HEK293 (cell line): ENCODE results near the gene PAX2.

Experiments used
- CTCF ChIA-PET: fragments of 350-600 bp; formaldehyde crosslinking; extraction: SDS; loops from one replicate; lab custom pipeline; 2021; ENCODE audit warnings: antibody characterized with exemption; lab: Yijun Ruan, JAX
- POLR2A ChIA-PET: fragments of 300-600 bp; formaldehyde crosslinking; extraction: SDS; loops from one replicate; lab custom pipeline; 2020; ENCODE audit warnings: antibody characterized with exemption, inconsistent platforms; lab: Yijun Ruan, JAX
- H3K27ac ChIP-seq: fragments of 200-500 bp; sonication (Bioruptor generic); 2 replicates; pipeline ENCODE4 v1.5.1; 2014; ENCODE audit warnings: low read depth, low read length, control low read depth, inconsistent platforms; ENCODE audit errors: extremely low read depth
- H3K36me3 ChIP-seq, 2 experiments: fragments of 200-500 bp in 1 of 2; sonication (Bioruptor generic) in 1 of 2; 1 replicate in 1 of 2; 2 replicates in 1 of 2; pipeline ENCODE4 v1.5.1; 2014 to 2017; ENCODE audit warnings: inconsistent platforms in 2 of 2, low read length in 2 of 2; ENCODE audit not compliant: control insufficient read depth in 2 of 2, insufficient read depth in 1 of 2
- H3K4me1 ChIP-seq: fragments of 200-500 bp; sonication (Bioruptor generic); 2 replicates; pipeline ENCODE4 v1.5.1; 2014; ENCODE audit warnings: mild to moderate bottlenecking, low read length, inconsistent platforms; ENCODE audit not compliant: control insufficient read depth, insufficient read depth
- H3K4me3 ChIP-seq: 2 replicates; pipeline ENCODE4 v1.5.1; 2011; ENCODE audit warnings: low read depth, mild to moderate bottlenecking, control low read depth, low read length, moderate library complexity
- H3K9me3 ChIP-seq: fragments of 200-500 bp; sonication (Bioruptor generic); 2 replicates; pipeline ENCODE4 v1.5.1; 2014; ENCODE audit warnings: low read depth, low read length, inconsistent platforms; ENCODE audit not compliant: control insufficient read depth, insufficient read depth
- SP2 ChIP-seq: fragments of 450-650 bp; formaldehyde crosslinking; IDR thresholded peaks from 2 replicates; pipeline ENCODE4 v1.5.1; 2016; ENCODE audit warnings: missing biosample characterization, missing genetic modification characterization
- ZBTB20 ChIP-seq: fragments of 450-650 bp; formaldehyde crosslinking; IDR thresholded peaks from 2 replicates; pipeline ENCODE4 v1.5.1; 2016; ENCODE audit warnings: missing biosample characterization, missing genetic modification characterization
- ZBTB8A ChIP-seq: fragments of 450-650 bp; formaldehyde crosslinking; IDR thresholded peaks from 2 replicates; pipeline ENCODE4 v1.5.1; 2016; ENCODE audit warnings: missing biosample characterization, missing genetic modification characterization
- ZFP37 ChIP-seq: fragments of 450-650 bp; formaldehyde crosslinking; IDR thresholded peaks from 2 replicates; pipeline ENCODE4 v1.5.1; 2016; ENCODE audit warnings: missing biosample characterization, missing genetic modification characterization
- ZFP69B ChIP-seq: fragments of 450-650 bp; formaldehyde crosslinking; IDR thresholded peaks from 2 replicates; pipeline ENCODE4 v1.5.1; 2016; ENCODE audit warnings: missing biosample characterization, missing genetic modification characterization
- ZNF211 ChIP-seq: fragments of 450-650 bp; formaldehyde crosslinking; IDR thresholded peaks from 2 replicates; pipeline ENCODE4 v1.5.1; 2016; ENCODE audit warnings: low read depth, missing biosample characterization, missing genetic modification characterization
- ZNF266 ChIP-seq: fragments of 450-650 bp; formaldehyde crosslinking; IDR thresholded peaks from 2 replicates; pipeline ENCODE4 v1.5.1; 2016; ENCODE audit warnings: missing biosample characterization, missing genetic modification characterization, low read depth
- ZNF350 ChIP-seq: fragments of 450-650 bp; formaldehyde crosslinking; IDR thresholded peaks from 2 replicates; pipeline ENCODE4 v1.5.0; 2017; ENCODE audit warnings: missing biosample characterization, mild to moderate bottlenecking, missing genetic modification characterization
- ZNF560 ChIP-seq: fragments of 450-650 bp; formaldehyde crosslinking; IDR thresholded peaks from 2 replicates; pipeline ENCODE4 v1.5.1; 2017; ENCODE audit warnings: missing biosample characterization, missing genetic modification characterization, borderline replicate concordance
- ZNF571 ChIP-seq: fragments of 450-650 bp; formaldehyde crosslinking; IDR thresholded peaks from 2 replicates; pipeline ENCODE4 v1.5.0; 2017; ENCODE audit warnings: missing biosample characterization, missing genetic modification characterization
- ZNF600 ChIP-seq: fragments of 450-650 bp; formaldehyde crosslinking; IDR thresholded peaks from 2 replicates; pipeline ENCODE4 v1.5.1; 2016; ENCODE audit warnings: missing biosample characterization, missing genetic modification characterization
- ZNF654 ChIP-seq: fragments of 450-650 bp; formaldehyde crosslinking; IDR thresholded peaks from 2 replicates; pipeline ENCODE4 v1.5.1; 2016; ENCODE audit warnings: low read depth, missing biosample characterization, missing genetic modification characterization
- ZNF660 ChIP-seq: fragments of 450-650 bp; IDR thresholded peaks from 2 replicates; pipeline ENCODE4 v1.5.1; 2018; ENCODE audit warnings: missing biosample characterization, mild to moderate bottlenecking, missing genetic modification characterization
- ZNF701 ChIP-seq: fragments of 450-650 bp; formaldehyde crosslinking; IDR thresholded peaks from 2 replicates; pipeline ENCODE4 v1.5.1; 2016; ENCODE audit warnings: missing biosample characterization, missing genetic modification characterization
- ZXDB ChIP-seq: fragments of 450-650 bp; formaldehyde crosslinking; IDR thresholded peaks from 2 replicates; pipeline ENCODE4 v1.5.1; 2016; ENCODE audit warnings: missing biosample characterization, missing genetic modification characterization
- TF ChIP-seq, protein P1 (sequence below): fragments of 450-650 bp; formaldehyde crosslinking; IDR thresholded peaks from 2 replicates; pipeline ENCODE4 v1.5.1; 2016; ENCODE audit warnings: missing biosample characterization, missing genetic modification characterization
- TF ChIP-seq, protein P2 (sequence below): fragments of 450-650 bp; formaldehyde crosslinking; optimal IDR thresholded peaks from 2 replicates; pipeline ENCODE3; 2016; ENCODE audit warnings: missing biosample characterization, mild to moderate bottlenecking, missing genetic modification characterization
- TF ChIP-seq, protein P3 (sequence below): fragments of 450-650 bp; formaldehyde crosslinking; IDR thresholded peaks from 2 replicates; pipeline ENCODE4 v1.5.1; 2016; ENCODE audit warnings: missing biosample characterization, missing genetic modification characterization
- TF ChIP-seq, protein P4 (sequence below): fragments of 450-650 bp; IDR thresholded peaks from 2 replicates; pipeline ENCODE4 v1.5.1; 2018; ENCODE audit warnings: missing biosample characterization, missing genetic modification characterization
- TF ChIP-seq, protein P5 (sequence below): fragments of 450-650 bp; formaldehyde crosslinking; IDR thresholded peaks from 2 replicates; pipeline ENCODE4 v1.5.1; 2017; ENCODE audit warnings: missing biosample characterization, mild to moderate bottlenecking, missing genetic modification characterization, moderate library complexity
- TF ChIP-seq, protein P6 (sequence below): fragments of 450-650 bp; formaldehyde crosslinking; IDR thresholded peaks from 2 replicates; pipeline ENCODE4 v1.5.1; 2016; ENCODE audit warnings: missing biosample characterization, missing genetic modification characterization, low read depth

The PAX2 gene

DNA sequence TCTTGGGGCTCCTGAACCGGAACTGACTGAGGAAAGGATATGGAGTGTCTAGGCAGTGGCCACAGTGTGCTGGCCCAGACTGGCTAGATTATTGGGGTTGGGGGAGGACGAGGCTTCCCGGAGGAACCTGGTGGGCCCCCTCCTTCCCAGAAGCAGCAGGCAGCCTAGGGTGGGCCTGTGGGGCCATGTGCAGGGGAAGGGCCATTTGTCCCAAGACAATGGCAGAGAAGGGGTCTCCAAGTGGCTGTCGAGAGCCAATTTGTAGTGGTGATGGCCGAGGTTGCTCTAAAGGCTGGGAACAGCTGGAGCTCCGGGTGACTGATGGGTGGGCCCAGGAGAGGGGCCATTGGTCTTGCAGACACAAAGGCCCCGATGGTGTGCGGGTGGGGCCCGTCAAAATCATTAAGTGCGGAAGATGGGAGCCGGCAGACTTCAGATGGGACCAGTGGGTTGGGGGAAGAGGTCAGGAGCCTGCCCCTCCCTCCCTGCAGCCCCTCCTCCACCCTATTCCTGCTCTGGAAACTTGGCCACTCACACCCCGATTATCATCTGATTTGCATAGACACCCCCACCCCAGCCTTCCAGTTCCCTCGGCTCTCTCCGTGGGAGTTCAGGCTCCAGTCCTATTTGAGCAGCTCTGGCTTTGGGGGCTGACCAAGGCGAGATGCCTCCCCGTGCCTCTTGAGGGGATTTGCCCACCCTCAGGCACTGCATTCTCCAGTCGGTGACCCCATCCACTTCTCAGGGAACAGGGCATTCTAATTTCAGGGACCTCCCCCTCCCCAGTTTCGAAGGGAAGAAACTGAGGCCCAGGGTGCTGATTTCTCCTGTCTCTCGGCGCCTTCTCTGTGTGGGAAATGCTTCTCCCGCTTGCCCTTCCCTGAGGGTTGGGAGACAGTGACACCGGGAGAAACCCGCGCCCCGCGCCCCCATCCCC, 36.0 kb upstream of the PAX2 start:
- ChIA-PET POLR2A (interaction anchor here (1.3 kb wide), 1 partner anchor 14 kb away, joined by 4 read pairs; no protein-coding TSS in a partner anchor), CTCF (interaction anchor here (0.6 to 2.6 kb wide), 3 partner anchors 19 to 35 kb away, joined by 3 to 13 read pairs (median 8); no protein-coding TSS in a partner anchor)
- TF ChIP-seq ZNF571 (tag by site-specific recombination) (no peak), ZFP69B (tag by site-specific recombination) (0 out of 2 replicates have a peak, but pooled peaks have one; percentile 29), ZNF600 (tag by site-specific recombination) (0 out of 2 replicates have a peak, but pooled peaks have one; percentile 17), ZNF211 (tag by site-specific recombination) (no peak), ZNF701 (tag by site-specific recombination) (no peak)
- TF ChIP-seq, protein P1, sequence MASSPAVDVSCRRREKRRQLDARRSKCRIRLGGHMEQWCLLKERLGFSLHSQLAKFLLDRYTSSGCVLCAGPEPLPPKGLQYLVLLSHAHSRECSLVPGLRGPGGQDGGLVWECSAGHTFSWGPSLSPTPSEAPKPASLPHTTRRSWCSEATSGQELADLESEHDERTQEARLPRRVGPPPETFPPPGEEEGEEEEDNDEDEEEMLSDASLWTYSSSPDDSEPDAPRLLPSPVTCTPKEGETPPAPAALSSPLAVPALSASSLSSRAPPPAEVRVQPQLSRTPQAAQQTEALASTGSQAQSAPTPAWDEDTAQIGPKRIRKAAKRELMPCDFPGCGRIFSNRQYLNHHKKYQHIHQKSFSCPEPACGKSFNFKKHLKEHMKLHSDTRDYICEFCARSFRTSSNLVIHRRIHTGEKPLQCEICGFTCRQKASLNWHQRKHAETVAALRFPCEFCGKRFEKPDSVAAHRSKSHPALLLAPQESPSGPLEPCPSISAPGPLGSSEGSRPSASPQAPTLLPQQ = peak; percentile 51; the same call in 1 of the 2 replicates
- no peaks in the 10 kb centered on the region for H3K36me3 ChIP-seq
- peak overlapping the region; percentile 26 for H3K4me3 ChIP-seq
- peaks cover 3% of the 10 kb centered on the region; the same call in 1 of the 2 replicates for H3K4me1 ChIP-seq
- no peak overlapping the region for H3K27ac ChIP-seq
- H3K9me3 ChIP-seq = no peaks in the 10 kb centered on the region

DNA sequence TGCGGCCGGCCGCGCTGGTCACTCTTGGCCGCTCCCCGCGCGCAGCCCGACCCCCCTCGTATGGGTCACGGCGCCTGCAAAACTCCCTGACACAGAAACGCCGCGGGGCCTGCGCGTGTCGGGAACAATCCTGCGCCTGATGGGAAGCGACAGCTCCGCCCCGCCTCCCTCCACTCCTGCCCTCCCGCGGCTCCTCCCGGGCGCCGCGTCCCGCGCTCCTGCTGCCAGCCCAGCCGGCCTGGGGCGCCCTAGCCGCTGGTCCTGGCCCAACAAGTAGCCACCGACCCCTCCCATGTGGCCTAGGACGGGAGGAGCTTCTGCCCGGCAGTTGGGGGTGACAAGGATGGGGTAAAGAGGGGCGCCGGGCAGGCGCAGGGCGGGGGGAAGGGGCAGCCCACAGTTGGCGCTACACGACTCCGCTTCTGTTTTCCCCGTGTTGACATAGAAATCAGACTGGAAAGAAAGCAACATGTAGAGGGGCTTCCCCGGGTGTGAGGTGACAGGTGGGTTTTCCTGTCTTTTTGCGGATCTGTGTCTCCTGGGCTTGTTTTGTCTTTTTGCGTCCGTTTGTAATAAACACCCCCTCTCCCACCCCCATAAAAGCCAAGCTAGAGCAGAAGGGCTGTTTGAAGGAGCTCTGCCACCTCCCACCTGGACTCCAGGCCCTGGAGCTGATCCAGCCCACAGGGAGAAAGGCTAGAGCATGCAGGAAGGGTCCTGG, 35.1 kb upstream of the PAX2 start:
- Histone ChIP-seq H3K36me3 (no peaks in the 10 kb centered on the region), H3K27ac (no peak overlapping the region), H3K9me3 (no peaks in the 10 kb centered on the region), H3K4me3 (peak overlapping the region; percentile 26), H3K4me1 (peaks cover 3% of the 10 kb centered on the region; the same call in 1 of the 2 replicates)
- POLR2A ChIA-PET = interaction anchor here (1.3 kb wide), 1 partner anchor 15 kb away, joined by 4 read pairs; no protein-coding TSS in a partner anchor
- CTCF ChIA-PET = interaction anchor here (0.6 to 2.6 kb wide), 4 partner anchors 11 to 34 kb away, joined by 3 to 13 read pairs (median 6); no protein-coding TSS in a partner anchor
- TF ChIP-seq, protein P2, sequence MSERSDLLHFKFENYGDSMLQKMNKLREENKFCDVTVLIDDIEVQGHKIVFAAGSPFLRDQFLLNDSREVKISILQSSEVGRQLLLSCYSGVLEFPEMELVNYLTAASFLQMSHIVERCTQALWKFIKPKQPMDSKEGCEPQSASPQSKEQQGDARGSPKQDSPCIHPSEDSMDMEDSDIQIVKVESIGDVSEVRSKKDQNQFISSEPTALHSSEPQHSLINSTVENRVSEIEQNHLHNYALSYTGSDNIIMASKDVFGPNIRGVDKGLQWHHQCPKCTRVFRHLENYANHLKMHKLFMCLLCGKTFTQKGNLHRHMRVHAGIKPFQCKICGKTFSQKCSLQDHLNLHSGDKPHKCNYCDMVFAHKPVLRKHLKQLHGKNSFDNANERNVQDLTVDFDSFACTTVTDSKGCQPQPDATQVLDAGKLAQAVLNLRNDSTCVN (tag by site-specific recombination) = peak; percentile 79
- TF ChIP-seq ZFP37 = no peak
- TF ChIP-seq ZNF701 (tag by site-specific recombination) = no peak
- TF ChIP-seq ZXDB = 0 out of 2 replicates have a peak, but pooled peaks have one; percentile 15
- TF ChIP-seq, protein P3, sequence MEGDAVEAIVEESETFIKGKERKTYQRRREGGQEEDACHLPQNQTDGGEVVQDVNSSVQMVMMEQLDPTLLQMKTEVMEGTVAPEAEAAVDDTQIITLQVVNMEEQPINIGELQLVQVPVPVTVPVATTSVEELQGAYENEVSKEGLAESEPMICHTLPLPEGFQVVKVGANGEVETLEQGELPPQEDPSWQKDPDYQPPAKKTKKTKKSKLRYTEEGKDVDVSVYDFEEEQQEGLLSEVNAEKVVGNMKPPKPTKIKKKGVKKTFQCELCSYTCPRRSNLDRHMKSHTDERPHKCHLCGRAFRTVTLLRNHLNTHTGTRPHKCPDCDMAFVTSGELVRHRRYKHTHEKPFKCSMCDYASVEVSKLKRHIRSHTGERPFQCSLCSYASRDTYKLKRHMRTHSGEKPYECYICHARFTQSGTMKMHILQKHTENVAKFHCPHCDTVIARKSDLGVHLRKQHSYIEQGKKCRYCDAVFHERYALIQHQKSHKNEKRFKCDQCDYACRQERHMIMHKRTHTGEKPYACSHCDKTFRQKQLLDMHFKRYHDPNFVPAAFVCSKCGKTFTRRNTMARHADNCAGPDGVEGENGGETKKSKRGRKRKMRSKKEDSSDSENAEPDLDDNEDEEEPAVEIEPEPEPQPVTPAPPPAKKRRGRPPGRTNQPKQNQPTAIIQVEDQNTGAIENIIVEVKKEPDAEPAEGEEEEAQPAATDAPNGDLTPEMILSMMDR (tag by site-specific recombination) = no peak; the same call in 1 of the 2 replicates
- TF ChIP-seq ZNF654 (tag by site-specific recombination) = no peak
- peak; percentile 22; the same call in 1 of the 2 replicates for TF ChIP-seq SP2 (tag by site-specific recombination)
- no peak for TF ChIP-seq ZNF266 (tag by site-specific recombination)
- TF ChIP-seq ZNF560 (tag by site-specific recombination) = no peak
- TF ChIP-seq ZBTB8A (tag by site-specific recombination) = peak; percentile 84
- TF ChIP-seq, protein P4, sequence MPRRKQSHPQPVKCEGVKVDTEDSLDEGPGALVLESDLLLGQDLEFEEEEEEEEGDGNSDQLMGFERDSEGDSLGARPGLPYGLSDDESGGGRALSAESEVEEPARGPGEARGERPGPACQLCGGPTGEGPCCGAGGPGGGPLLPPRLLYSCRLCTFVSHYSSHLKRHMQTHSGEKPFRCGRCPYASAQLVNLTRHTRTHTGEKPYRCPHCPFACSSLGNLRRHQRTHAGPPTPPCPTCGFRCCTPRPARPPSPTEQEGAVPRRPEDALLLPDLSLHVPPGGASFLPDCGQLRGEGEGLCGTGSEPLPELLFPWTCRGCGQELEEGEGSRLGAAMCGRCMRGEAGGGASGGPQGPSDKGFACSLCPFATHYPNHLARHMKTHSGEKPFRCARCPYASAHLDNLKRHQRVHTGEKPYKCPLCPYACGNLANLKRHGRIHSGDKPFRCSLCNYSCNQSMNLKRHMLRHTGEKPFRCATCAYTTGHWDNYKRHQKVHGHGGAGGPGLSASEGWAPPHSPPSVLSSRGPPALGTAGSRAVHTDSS = no peak
- TF ChIP-seq, protein P5, sequence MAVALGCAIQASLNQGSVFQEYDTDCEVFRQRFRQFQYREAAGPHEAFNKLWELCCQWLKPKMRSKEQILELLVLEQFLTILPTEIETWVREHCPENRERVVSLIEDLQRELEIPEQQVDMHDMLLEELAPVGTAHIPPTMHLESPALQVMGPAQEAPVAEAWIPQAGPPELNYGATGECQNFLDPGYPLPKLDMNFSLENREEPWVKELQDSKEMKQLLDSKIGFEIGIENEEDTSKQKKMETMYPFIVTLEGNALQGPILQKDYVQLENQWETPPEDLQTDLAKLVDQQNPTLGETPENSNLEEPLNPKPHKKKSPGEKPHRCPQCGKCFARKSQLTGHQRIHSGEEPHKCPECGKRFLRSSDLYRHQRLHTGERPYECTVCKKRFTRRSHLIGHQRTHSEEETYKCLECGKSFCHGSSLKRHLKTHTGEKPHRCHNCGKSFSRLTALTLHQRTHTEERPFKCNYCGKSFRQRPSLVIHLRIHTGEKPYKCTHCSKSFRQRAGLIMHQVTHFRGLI (tag by site-specific recombination) = 0 out of 2 replicates have a peak, but pooled peaks have one; percentile 58
- TF ChIP-seq, protein P6, sequence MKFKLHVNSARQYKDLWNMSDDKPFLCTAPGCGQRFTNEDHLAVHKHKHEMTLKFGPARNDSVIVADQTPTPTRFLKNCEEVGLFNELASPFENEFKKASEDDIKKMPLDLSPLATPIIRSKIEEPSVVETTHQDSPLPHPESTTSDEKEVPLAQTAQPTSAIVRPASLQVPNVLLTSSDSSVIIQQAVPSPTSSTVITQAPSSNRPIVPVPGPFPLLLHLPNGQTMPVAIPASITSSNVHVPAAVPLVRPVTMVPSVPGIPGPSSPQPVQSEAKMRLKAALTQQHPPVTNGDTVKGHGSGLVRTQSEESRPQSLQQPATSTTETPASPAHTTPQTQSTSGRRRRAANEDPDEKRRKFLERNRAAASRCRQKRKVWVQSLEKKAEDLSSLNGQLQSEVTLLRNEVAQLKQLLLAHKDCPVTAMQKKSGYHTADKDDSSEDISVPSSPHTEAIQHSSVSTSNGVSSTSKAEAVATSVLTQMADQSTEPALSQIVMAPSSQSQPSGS (tag by site-specific recombination) = no peak
- no peak for TF ChIP-seq ZNF350
- TF ChIP-seq ZNF660 (tag by site-specific recombination) = peak; percentile 30; the same call in 1 of the 2 replicates
- TF ChIP-seq ZBTB20 (tag by site-specific recombination) = peak; percentile 69; the same call in 1 of the 2 replicates
